ENCODE measurements around the gene PRCD.

DNA sequence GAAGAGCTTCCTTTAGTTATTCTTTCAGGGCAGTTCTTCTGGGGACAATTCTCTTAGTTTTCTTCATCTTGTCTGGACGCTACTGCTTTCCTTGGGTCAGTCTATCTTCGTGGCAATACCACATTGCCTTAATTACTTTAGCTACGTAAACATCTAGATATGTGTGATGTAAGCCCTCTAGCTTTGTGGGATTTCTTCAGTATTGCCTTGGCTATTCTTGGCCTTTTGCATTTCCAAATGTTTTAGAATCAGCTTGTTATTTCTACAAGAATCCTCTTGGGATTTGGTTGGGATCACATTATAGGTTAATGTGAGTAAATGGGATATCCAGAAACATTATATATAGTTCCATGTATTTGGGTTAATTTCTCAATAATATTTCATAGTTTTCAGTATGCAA, 54.8 kb downstream of the PRCD start:
- TF ChIP-seq, protein P1, sequence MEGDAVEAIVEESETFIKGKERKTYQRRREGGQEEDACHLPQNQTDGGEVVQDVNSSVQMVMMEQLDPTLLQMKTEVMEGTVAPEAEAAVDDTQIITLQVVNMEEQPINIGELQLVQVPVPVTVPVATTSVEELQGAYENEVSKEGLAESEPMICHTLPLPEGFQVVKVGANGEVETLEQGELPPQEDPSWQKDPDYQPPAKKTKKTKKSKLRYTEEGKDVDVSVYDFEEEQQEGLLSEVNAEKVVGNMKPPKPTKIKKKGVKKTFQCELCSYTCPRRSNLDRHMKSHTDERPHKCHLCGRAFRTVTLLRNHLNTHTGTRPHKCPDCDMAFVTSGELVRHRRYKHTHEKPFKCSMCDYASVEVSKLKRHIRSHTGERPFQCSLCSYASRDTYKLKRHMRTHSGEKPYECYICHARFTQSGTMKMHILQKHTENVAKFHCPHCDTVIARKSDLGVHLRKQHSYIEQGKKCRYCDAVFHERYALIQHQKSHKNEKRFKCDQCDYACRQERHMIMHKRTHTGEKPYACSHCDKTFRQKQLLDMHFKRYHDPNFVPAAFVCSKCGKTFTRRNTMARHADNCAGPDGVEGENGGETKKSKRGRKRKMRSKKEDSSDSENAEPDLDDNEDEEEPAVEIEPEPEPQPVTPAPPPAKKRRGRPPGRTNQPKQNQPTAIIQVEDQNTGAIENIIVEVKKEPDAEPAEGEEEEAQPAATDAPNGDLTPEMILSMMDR (IDR thresholded peaks at IDR 0.05; ENCODE audit: borderline replicate concordance, extremely low read depth, low read length, poor library complexity, severe bottlenecking): no peak
- no peak for TF ChIP-seq EZH2 (IDR thresholded peaks at IDR 0.05; ENCODE audit: borderline replicate concordance, low read depth, low read length, severe bottlenecking)

All from DND-41 (cell line).